GM12878 (cell line): ENCODE measurements around the gene GARS1.

ENCODE experiments used
- CTCF ChIP-seq, 3 experiments: IDR thresholded peaks in 2 of 3; conservative IDR thresholded peaks in 1 of 3; 2 replicates each; pipeline ENCODE4 v1.5.1; 2011; ENCODE audit warnings: low read depth in 3 of 3, low read length in 3 of 3, mild to moderate bottlenecking in 3 of 3, control low read depth in 2 of 3, moderate library complexity in 2 of 3, inconsistent platforms in 1 of 3, mixed read lengths in 1 of 3; ENCODE audit not compliant: control insufficient read depth in 2 of 3, insufficient read depth in 1 of 3; ENCODE audit errors: extremely low read depth in 1 of 3
- MYC ChIP-seq: IDR thresholded peaks from 2 replicates; pipeline ENCODE4 v1.6.1; 2011; ENCODE audit warnings: mild to moderate bottlenecking, low read length, moderate library complexity, inconsistent platforms; ENCODE audit not compliant: insufficient read depth, insufficient replicate concordance, insufficient read length, severe bottlenecking
- TCF12 ChIP-seq: IDR thresholded peaks from 2 replicates; pipeline ENCODE4 v1.6.1; 2011; ENCODE audit warnings: low read depth, mild to moderate bottlenecking, low read length
- YY1 ChIP-seq: IDR thresholded peaks from 2 replicates; pipeline ENCODE4 v1.6.1; 2011; ENCODE audit warnings: low read depth, mild to moderate bottlenecking, low read length

- no peak for TF ChIP-seq MYC
- TF ChIP-seq TCF12, result no peak
- no peak for TF ChIP-seq CTCF (IDR thresholded peaks at IDR 0.05 in 2 of 3, conservative IDR thresholded peaks at IDR 0.05 in 1 of 3; ENCODE audit: control insufficient read depth in 2 of 3, extremely low read depth in 1 of 3, insufficient read depth in 1 of 3, low read depth in 3 of 3, low read length in 3 of 3)
- no peak for TF ChIP-seq YY1
Observed at GRCh38 chr7:30682212-30683083, 87.8 kb downstream of the GARS1 start, which contains the start of gene CRHR2.
